ENCODE data around the gene GZMB.
"Not testable (repeated sequence)": the region's sequence is repeated elsewhere in the genome, so short reads cannot be mapped to it uniquely, and the experiment has no call there.

The GZMB gene

DNA sequence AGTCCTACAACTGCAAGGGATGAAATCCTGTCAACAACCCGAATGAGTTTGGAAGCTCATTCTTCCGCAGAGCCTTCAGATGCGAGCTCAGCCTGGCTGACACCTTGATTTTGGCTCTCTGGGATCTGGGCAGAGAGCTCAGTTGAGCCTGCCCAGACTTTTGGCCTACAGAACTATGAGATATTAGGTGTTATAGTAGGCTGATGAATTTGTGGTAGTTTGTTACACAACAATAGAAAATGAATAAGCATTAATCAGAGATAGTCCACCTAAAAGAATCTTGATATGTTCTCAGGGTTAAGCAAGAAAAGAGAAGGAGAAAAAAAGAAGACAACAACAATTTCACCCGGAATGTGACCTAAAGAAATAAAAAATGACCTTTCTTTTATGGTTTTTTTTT, 30.4 kb upstream of the GZMB start:
- Histone ChIP-seq H3K36me3 (replicated peaks; ENCODE audit: low read depth, low read length) (no peaks in the 10 kb centered on the region), H3K9ac (ENCODE audit: low read length) (no peak overlapping the region), H3K4me1 (ENCODE audit: low read length) (peaks cover 15% of the 10 kb centered on the region), H3K4me2 (ENCODE audit: low read length) (no peak overlapping the region), H3K4me3 (ENCODE audit: low read length) (no peak overlapping the region), H3K27ac (ENCODE audit: low read length) (no peak overlapping the region), H3K27me3 (ENCODE audit: low read depth, low read length) (no peaks in the 10 kb centered on the region), H3K79me2 (ENCODE audit: low read length) (no peaks in the 10 kb centered on the region), H3K9me3 (ENCODE audit: insufficient read depth, low read length) (no peaks in the 10 kb centered on the region), H2AFZ (ENCODE audit: low read depth, low read length) (no peak overlapping the region), H4K20me1 (ENCODE audit: insufficient read depth, low read length) (no peaks in the 10 kb centered on the region)
- TF ChIP-seq, protein P1, sequence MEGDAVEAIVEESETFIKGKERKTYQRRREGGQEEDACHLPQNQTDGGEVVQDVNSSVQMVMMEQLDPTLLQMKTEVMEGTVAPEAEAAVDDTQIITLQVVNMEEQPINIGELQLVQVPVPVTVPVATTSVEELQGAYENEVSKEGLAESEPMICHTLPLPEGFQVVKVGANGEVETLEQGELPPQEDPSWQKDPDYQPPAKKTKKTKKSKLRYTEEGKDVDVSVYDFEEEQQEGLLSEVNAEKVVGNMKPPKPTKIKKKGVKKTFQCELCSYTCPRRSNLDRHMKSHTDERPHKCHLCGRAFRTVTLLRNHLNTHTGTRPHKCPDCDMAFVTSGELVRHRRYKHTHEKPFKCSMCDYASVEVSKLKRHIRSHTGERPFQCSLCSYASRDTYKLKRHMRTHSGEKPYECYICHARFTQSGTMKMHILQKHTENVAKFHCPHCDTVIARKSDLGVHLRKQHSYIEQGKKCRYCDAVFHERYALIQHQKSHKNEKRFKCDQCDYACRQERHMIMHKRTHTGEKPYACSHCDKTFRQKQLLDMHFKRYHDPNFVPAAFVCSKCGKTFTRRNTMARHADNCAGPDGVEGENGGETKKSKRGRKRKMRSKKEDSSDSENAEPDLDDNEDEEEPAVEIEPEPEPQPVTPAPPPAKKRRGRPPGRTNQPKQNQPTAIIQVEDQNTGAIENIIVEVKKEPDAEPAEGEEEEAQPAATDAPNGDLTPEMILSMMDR (IDR thresholded peaks at IDR 0.05; ENCODE audit: low read depth, low read length), result no peak
- no peak for TF ChIP-seq EZH2phosphoT487 (IDR thresholded peaks at IDR 0.05; ENCODE audit: low read depth)

DNA sequence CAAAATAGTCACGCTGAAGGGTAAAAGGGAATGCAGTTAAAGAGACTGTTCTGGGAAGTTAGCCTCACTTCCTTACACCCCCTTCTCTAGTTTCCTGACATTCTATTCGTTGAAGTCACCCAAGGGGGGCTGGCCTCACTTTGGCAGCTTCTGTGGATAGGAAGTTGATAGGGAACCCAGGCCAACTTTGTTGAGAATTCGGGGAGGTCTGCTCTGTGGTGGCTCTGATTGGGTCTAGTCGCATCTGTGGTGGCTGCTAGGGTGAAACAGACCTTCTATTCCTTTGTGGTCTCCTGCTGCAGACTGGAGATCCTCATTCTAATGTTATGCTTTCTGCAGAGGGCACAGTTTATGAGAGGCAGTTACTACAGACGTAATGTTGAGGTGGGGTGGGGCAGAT, 28.8 kb upstream of the GZMB start:
- Histone ChIP-seq H3K9me3 (ENCODE audit: insufficient read depth, low read length) (no peaks in the 10 kb centered on the region), H3K9ac (ENCODE audit: low read length) (no peak overlapping the region), H3K4me1 (ENCODE audit: low read length) (peaks cover 15% of the 10 kb centered on the region), H4K20me1 (ENCODE audit: insufficient read depth, low read length) (no peaks in the 10 kb centered on the region), H3K27me3 (ENCODE audit: low read depth, low read length) (peaks cover 4% of the 10 kb centered on the region; the same call in 1 of the 2 replicates), H2AFZ (ENCODE audit: low read depth, low read length) (no peak overlapping the region), H3K27ac (ENCODE audit: low read length) (no peak overlapping the region), H3K4me3 (ENCODE audit: low read length) (no peak overlapping the region), H3K79me2 (ENCODE audit: low read length) (no peaks in the 10 kb centered on the region), H3K4me2 (ENCODE audit: low read length) (no peak overlapping the region), H3K36me3 (replicated peaks; ENCODE audit: low read depth, low read length) (no peaks in the 10 kb centered on the region)
- TF ChIP-seq, protein P1 (IDR thresholded peaks at IDR 0.05; ENCODE audit: low read depth, low read length), result no peak
- TF ChIP-seq EZH2phosphoT487 (IDR thresholded peaks at IDR 0.05; ENCODE audit: low read depth), result no peak

DNA sequence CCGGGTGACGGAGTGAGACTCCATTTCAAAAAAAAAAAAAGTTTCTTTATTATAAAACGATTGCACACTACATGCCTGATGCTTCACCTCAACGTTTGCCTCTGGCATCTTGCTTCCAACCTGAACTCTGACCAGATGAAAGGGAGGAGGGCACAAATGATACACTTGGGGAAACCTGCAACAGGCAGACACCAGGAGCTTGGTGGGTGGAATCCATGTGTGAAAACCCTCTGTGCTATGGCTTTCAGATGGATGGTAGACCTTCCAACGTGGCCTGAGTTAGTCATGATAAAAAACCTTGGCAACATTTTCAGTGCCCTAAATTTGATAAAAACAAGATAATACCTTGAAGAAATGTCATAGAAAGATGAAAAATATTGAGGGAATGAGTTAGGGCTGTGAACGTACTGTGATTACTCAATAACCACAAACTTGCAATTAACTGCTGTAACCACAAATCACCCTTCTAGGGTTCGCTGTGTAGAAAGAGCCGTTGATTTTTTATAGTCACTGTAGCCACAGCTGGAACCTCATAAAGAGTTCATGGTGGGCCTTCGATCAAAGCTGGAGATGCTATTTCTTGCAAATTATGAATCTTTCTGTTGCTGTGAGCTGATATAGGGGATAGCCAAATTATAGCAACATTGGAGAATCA, 26.1 kb upstream of the GZMB start:
- Histone ChIP-seq H3K79me2 (ENCODE audit: low read length) (no peaks in the 10 kb centered on the region), H3K9me3 (ENCODE audit: insufficient read depth, low read length) (no peaks in the 10 kb centered on the region), H3K27me3 (ENCODE audit: low read depth, low read length) (peaks cover 11% of the 10 kb centered on the region), H3K4me1 (ENCODE audit: low read length) (peaks cover 4% of the 10 kb centered on the region), H3K4me2 (ENCODE audit: low read length) (no peak overlapping the region), H2AFZ (ENCODE audit: low read depth, low read length) (no peak overlapping the region), H3K4me3 (ENCODE audit: low read length) (no peak overlapping the region), H4K20me1 (ENCODE audit: insufficient read depth, low read length) (no peaks in the 10 kb centered on the region), H3K9ac (ENCODE audit: low read length) (no peak overlapping the region), H3K36me3 (replicated peaks; ENCODE audit: low read depth, low read length) (no peaks in the 10 kb centered on the region), H3K27ac (ENCODE audit: low read length) (no peak overlapping the region)
- TF ChIP-seq, protein P1 (IDR thresholded peaks at IDR 0.05; ENCODE audit: low read depth, low read length), result no peak
- TF ChIP-seq EZH2phosphoT487 (IDR thresholded peaks at IDR 0.05; ENCODE audit: low read depth), result no peak

DNA sequence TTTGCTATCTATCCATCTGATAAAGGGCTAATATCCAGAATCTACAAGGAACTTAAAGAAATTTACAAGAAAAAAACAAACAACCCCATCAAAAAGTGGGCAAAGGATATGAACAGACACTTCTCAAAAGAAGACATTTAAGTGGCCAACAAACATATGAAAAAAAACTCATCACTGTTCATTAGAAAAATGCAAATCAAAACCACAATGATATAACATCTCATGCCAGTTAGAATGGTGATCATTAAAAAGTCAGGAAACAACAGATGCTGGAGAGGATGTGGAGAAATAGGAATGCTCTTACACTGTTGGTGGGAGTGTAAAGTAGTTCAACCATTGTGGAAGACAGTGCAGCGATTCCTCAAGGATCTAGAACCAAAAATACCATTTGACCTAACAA, 14.4 kb upstream of the GZMB start:
- not testable (repeated sequence) for H3K9me3 ChIP-seq (ENCODE audit: insufficient read depth, low read length); H3K79me2 ChIP-seq (ENCODE audit: low read length); H3K4me3 ChIP-seq (ENCODE audit: low read length); H3K36me3 ChIP-seq (replicated peaks; ENCODE audit: low read depth, low read length); H3K9ac ChIP-seq (ENCODE audit: low read length); H2AFZ ChIP-seq (ENCODE audit: low read depth, low read length); H4K20me1 ChIP-seq (ENCODE audit: insufficient read depth, low read length); H3K4me1 ChIP-seq (ENCODE audit: low read length); H3K4me2 ChIP-seq (ENCODE audit: low read length); H3K27ac ChIP-seq (ENCODE audit: low read length); H3K27me3 ChIP-seq (ENCODE audit: low read depth, low read length)

All from OCI-LY3 (cell line).